Measurements from ENCODE around the gene TEX14.
"Not testable (repeated sequence)": the region's sequence is repeated elsewhere in the genome, so short reads cannot be mapped to it uniquely, and the experiment has no call there.

Gene TEX14

GRCh38 chr17:58565389-58566311 lies 126.2 kb downstream of the TEX14 start:
- no peak for DNase-seq (ENCODE audit: low read depth)

- no peak for DNase-seq (ENCODE audit: low read depth)
Measured at GRCh38 chr17:58564971-58565370, 126.9 kb downstream of the TEX14 start.

GRCh38 chr17:58564243-58564642 lies 127.6 kb downstream of the TEX14 start:
- no peak for DNase-seq (ENCODE audit: low read depth)

GRCh38 chr17:58560511-58560910 lies 131.3 kb downstream of the TEX14 start:
- no peak for DNase-seq (ENCODE audit: low read depth)

- no peak for DNase-seq (ENCODE audit: low read depth)
Measured at GRCh38 chr17:58557981-58558380, 133.9 kb downstream of the TEX14 start.

GRCh38 chr17:58556833-58557250 lies 135.0 kb downstream of the TEX14 start:
- no peak for DNase-seq (ENCODE audit: low read depth)

- DNase-seq (ENCODE audit: low read depth) = not testable (repeated sequence)
Measured at GRCh38 chr17:58555109-58555508, 136.7 kb downstream of the TEX14 start.

GRCh38 chr17:58541249-58541648 lies 150.6 kb downstream of the TEX14 start:
- no peak for DNase-seq (ENCODE audit: low read depth)

- no peak for DNase-seq (ENCODE audit: low read depth)
Measured at GRCh38 chr17:58539698-58540097, 152.1 kb downstream of the TEX14 start.

GRCh38 chr17:58538811-58539409 lies 152.9 kb downstream of the TEX14 start:
- DNase-seq (ENCODE audit: low read depth) = no peak

- no peak for DNase-seq (ENCODE audit: low read depth)
Measured at GRCh38 chr17:58537266-58537665, 154.6 kb downstream of the TEX14 start.

GRCh38 chr17:58536542-58536941 lies 155.3 kb downstream of the TEX14 start:
- DNase-seq (ENCODE audit: low read depth) = no peak

GRCh38 chr17:58535431-58535830 lies 156.4 kb downstream of the TEX14 start:
- no peak for DNase-seq (ENCODE audit: low read depth)

- DNase-seq (ENCODE audit: low read depth) = peak; percentile 43
Measured at GRCh38 chr17:58534901-58535421, 156.9 kb downstream of the TEX14 start.

GRCh38 chr17:58534331-58534730 lies 157.5 kb downstream of the TEX14 start:
- no peak for DNase-seq (ENCODE audit: low read depth)

GRCh38 chr17:58533616-58534188 lies 158.1 kb downstream of the TEX14 start:
- no peak for DNase-seq (ENCODE audit: low read depth)

GRCh38 chr17:58532555-58532951 lies 159.3 kb downstream of the TEX14 start:
- no peak for DNase-seq (ENCODE audit: low read depth)

GRCh38 chr17:58531661-58532554 lies 159.9 kb downstream of the TEX14 start:
- peak; percentile 21 for DNase-seq (ENCODE audit: low read depth)

GRCh38 chr17:58531122-58531521 lies 160.7 kb downstream of the TEX14 start:
- DNase-seq (ENCODE audit: low read depth) = no peak

GRCh38 chr17:58530655-58531054 lies 161.2 kb downstream of the TEX14 start:
- no peak for DNase-seq (ENCODE audit: low read depth)

- no peak for DNase-seq (ENCODE audit: low read depth)
Measured at GRCh38 chr17:58529275-58529674, 162.6 kb downstream of the TEX14 start.

- no peak for DNase-seq (ENCODE audit: low read depth)
Measured at GRCh38 chr17:58528443-58528842, 163.4 kb downstream of the TEX14 start.

All from fibroblast of gingiva (primary cell).